Right lobe of liver (tissue), 6 donors: Measurements from ENCODE around the gene ANKRD44. TPM values are rescaled to one million over a fixed set of nuclear protein-coding genes. Genes with fewer than 3 reads are reported as not detected.

Source experiments
- ATAC-seq, 4 donors: fragments of 200-7000 bp; cut with Tn5 transposase; one replicate each; pipeline ENCODE4 v1.9.1; 2020; ENCODE audit warnings: mild to moderate bottlenecking in 4 of 4, moderate library complexity in 4 of 4
- DNase-seq, 3 donors: peaks; one replicate each; pipeline ENCODE4 v3.0.0-alpha.2; 2020
- H3K27ac ChIP-seq, 3 donors: fragments of 200-600 bp; one replicate each; pipeline ENCODE4 v1.8.0; 2022
- H3K27me3 ChIP-seq, 2 donors: fragments of 200-600 bp; one replicate each; pipeline ENCODE4 v1.8.0; 2022
- H3K36me3 ChIP-seq, 4 donors: fragments of 200-600 bp; sonication (generic) in 1 of 4; one replicate each; pipeline versions ENCODE4 v1.5.1 to v1.8.0; 2017 to 2022; ENCODE audit warnings: control low read depth in 1 of 4
- H3K4me1 ChIP-seq, 4 donors: fragments of 200-600 bp; sonication (generic) in 1 of 4; one replicate each; pipeline versions ENCODE4 v1.5.1 to v1.8.0; 2017 to 2022; ENCODE audit warnings: control low read depth in 1 of 4
- H3K4me3 ChIP-seq, 3 donors: fragments of 200-600 bp; one replicate each; pipeline ENCODE4 v1.8.0; 2022
- H3K9me3 ChIP-seq, 4 donors: fragments of 200-600 bp; sonication (generic) in 1 of 4; one replicate each; pipeline versions ENCODE4 v1.5.1 to v1.8.0; 2017 to 2022; ENCODE audit warnings: control low read depth in 1 of 4
- POLR2A ChIP-seq: fragments of 450-650 bp; IDR thresholded peaks from one replicate; pipeline ENCODE4 v1.6.1; 2017; ENCODE audit warnings: antibody characterized with exemption, mild to moderate bottlenecking
- WGBS: methylation state at CpG from one replicate; pipeline ENCODE4 v1.1.6; 2018; ENCODE audit warnings: low coverage, low lambda C conversion rate; ENCODE audit not compliant: insufficient coverage; ENCODE audit errors: missing lambda C conversion rate; 5-methylcytosine and 5-hydroxymethylcytosine counted together
- intact Hi-C, 2 donors: fragments of 100-400 bp; cut with DNase I; formaldehyde crosslinking; loops; one replicate each; pipeline versions ENCODE4 v1.11.2 to v1.14.1; 2022
- total RNA-seq, 6 experiments: library from RNA; depleted of rRNA in 2 of 6; stranded (reverse); fragments of >200 nt in 2 of 6; fragmentation: NEBNext Ultra II Directional in 3 of 6; extraction: Animal tissue kit (Norgen Biotek cat#: 25700) in 3 of 6; gene quantifications; one replicate each; pipeline versions ENCODE4 v1.1.0 to v1.2.4, GENCODE V29; 2016 to 2023
- TF ChIP-seq, protein P1 (sequence below), 4 donors: fragments of 200-600 bp in 3 of 4; fragments of 450-650 bp in 1 of 4; IDR thresholded peaks; one replicate each; pipeline versions ENCODE4 v1.5.1 to v1.8.0; 2016 to 2022; ENCODE audit warnings: antibody characterized with exemption in 4 of 4, mild to moderate bottlenecking in 2 of 4
- donor health status: DM: no; HTN: yes; CAD: no.
- donor health status: DM: no; HTN: no; CAD: no.
- donor health status: DM: no; HTN: no; CAD: no.
- donor health status: DM: no; HTN: yes; CAD: no.
- donor health status: DM: no; HTN: yes; CAD: no.

Gene ANKRD44
- total RNA-seq, 6 experiments from 2014 or later, result 7.9 to 19.5 (median 13.3) TPM

DNA sequence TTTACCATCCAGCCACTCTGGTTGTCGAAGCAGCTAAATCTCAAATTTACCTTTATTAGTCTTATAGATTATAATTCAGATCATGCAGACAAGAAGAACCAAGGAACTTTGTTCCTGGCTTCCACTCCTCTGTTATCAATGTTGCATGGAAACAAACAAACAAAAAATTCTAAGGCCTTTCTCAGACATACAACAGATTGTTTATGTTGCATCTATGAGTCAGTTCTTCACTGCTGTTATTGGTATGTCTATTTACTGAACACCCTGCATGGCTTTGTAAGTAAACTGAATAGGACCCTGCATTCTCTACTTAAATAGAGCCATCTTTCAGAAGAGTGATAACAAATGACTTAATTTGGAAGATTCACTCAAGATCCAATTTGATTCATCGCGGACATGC is 1.6 kb upstream of the ANKRD44 start:
- DNase-seq, result no peak
- TF ChIP-seq, protein P1, sequence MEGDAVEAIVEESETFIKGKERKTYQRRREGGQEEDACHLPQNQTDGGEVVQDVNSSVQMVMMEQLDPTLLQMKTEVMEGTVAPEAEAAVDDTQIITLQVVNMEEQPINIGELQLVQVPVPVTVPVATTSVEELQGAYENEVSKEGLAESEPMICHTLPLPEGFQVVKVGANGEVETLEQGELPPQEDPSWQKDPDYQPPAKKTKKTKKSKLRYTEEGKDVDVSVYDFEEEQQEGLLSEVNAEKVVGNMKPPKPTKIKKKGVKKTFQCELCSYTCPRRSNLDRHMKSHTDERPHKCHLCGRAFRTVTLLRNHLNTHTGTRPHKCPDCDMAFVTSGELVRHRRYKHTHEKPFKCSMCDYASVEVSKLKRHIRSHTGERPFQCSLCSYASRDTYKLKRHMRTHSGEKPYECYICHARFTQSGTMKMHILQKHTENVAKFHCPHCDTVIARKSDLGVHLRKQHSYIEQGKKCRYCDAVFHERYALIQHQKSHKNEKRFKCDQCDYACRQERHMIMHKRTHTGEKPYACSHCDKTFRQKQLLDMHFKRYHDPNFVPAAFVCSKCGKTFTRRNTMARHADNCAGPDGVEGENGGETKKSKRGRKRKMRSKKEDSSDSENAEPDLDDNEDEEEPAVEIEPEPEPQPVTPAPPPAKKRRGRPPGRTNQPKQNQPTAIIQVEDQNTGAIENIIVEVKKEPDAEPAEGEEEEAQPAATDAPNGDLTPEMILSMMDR (IDR thresholded peaks at IDR 0.05), result no peak
- Histone ChIP-seq H3K27ac (no peak overlapping the region), H3K4me3 (no peak overlapping the region), H3K27me3 (no peaks in the 10 kb centered on the region), H3K4me1 (peaks cover 0 to 8% (median 0%) of the 10 kb centered on the region in 4 donors), H3K9me3 (no peaks in the 10 kb centered on the region), H3K36me3 (no peaks in the 10 kb centered on the region)
- no peak for ATAC-seq
- WGBS, result 93% methylated on average over 1 of the region's 3 CpGs
- intact Hi-C loops, result loop anchor here (10.0 kb wide), 2 partner anchors 107 to 117 kb away; no protein-coding TSS in a partner anchor

DNA sequence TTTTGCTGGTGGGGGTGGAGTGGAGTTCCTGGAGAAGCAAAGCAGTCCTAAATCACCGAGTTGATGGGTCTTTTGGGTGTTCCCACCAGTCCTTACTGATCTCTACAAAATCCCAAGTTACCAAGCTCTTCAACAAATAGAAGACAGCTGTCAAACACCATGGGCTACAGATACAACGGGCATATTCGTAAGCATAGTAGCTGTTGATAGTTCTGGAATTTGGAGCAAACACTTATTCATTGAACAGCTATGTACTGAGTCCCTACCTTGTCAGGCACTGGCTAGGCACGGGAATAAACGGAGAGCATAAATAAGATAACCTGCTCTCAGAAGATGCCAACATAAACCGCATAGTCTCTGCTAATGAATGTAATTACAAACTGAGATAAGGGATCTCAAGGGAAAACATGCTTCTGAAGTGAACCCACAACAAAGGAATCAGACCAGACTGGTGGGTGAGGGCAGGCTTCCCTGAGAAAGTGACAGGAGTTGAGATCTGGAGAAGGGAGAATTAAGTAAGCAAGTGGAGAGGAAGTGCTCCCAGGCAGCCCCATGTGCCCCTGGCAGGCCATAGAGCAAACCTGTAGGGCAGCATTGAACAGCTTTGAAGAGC is 947 bp upstream of the ANKRD44 start:
- Histone ChIP-seq H3K4me1 (peaks cover 0 to 14% (median 0%) of the 10 kb centered on the region in 4 donors), H3K27ac (peak overlapping the region in 2 of 3 donors; percentile 56 to 94), H3K9me3 (no peaks in the 10 kb centered on the region), H3K27me3 (no peaks in the 10 kb centered on the region), H3K36me3 (no peaks in the 10 kb centered on the region), H3K4me3 (peak overlapping the region in 2 of 3 donors; percentile 46 to 67)
- no peak for TF ChIP-seq POLR2A
- TF ChIP-seq, protein P1 (IDR thresholded peaks at IDR 0.05), result no peak
- WGBS, result 50% methylated on average over 6 of the region's 6 CpGs
- intact Hi-C loops, result loop anchor here (10.0 kb wide), 2 partner anchors 107 to 117 kb away; no protein-coding TSS in a partner anchor
- DNase-seq (no peak), ATAC-seq (no peak)

DNA sequence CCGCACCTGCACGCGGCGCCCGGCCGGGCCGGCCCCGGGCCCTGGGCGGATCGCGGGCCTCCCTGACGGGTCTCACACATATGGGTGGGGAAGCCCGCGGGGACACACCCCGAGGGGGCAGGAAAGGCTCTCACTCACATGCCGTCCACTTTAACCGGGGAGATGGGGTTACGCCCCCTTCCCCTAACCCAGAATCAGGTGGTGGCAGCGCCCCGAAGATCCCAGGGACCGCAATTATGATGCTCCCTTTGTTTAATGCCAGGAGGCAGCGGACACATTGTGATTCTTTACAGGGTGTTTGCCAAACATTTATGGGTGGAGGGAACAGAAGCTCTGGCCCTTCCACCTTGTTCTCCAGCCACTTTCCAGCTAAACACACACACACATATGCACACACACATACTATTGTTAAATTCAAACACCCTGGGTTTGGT is 424 bp upstream of the ANKRD44 start:
- ATAC-seq, result no peak
- Histone ChIP-seq H3K27me3 (no peaks in the 10 kb centered on the region), H3K9me3 (no peaks in the 10 kb centered on the region), H3K36me3 (no peaks in the 10 kb centered on the region), H3K4me1 (peaks cover 0 to 20% (median 0%) of the 10 kb centered on the region in 4 donors), H3K27ac (peak overlapping the region; percentile 56 to 94 (median 79)), H3K4me3 (peak overlapping the region; percentile 46 to 67 (median 61))
- no peak for TF ChIP-seq POLR2A
- TF ChIP-seq, protein P1 (IDR thresholded peaks at IDR 0.05), result no peak
- no peak for DNase-seq
- WGBS, result 0% methylated on average over 17 of the region's 22 CpGs
- intact Hi-C loops, result loop anchor here (10.0 kb wide), 2 partner anchors 106 to 116 kb away; no protein-coding TSS in a partner anchor

DNA sequence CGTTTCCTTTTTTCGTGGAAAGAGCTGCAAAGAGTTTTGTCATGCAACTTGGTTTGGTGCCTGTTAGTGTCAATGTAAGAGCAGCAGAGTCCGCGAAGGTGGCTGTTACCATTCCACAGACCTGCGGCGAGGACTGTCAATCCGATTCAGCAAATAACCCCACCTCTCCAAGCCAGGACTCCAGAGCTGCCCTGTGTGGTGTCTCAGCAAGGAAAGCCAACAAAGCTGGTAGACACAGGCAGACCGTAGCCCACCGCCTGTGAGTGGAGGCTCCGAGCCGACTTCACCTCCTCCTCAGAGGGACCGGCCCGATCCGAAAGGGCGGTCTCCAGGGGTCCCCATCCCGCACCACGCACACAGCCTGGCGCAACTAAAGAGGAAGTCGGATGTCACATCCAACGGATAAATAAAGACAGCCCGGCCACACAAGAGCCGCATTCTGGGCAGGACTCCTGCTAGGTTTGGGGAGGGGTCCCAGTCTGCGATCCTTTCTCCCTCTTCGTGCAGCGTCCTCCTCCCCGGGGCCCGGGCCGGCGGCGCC is 819 bp downstream of the ANKRD44 start:
- H3K9me3 ChIP-seq, result no peaks in the 10 kb centered on the region
- intact Hi-C loops, result loop anchor here (10.0 kb wide), 2 partner anchors 105 to 115 kb away; no protein-coding TSS in a partner anchor
- no peaks in the 10 kb centered on the region for H3K27me3 ChIP-seq
- 38% methylated on average over 2 of the region's 30 CpGs for WGBS
- peak overlapping the region; percentile 47 to 94 (median 56) for H3K27ac ChIP-seq
- DNase-seq (peak; percentile 39 to 65 (median 55)), ATAC-seq (peak in 2 of 4 donors; percentile 19 to 20)
- H3K36me3 ChIP-seq, result no peaks in the 10 kb centered on the region
- TF ChIP-seq, protein P1 (IDR thresholded peaks at IDR 0.05), result no peak
- TF ChIP-seq POLR2A, result no peak
- H3K4me3 ChIP-seq, result peak overlapping the region; percentile 59 to 67 (median 61)
- H3K4me1 ChIP-seq, result peaks cover 0 to 24% (median 0%) of the 10 kb centered on the region in 4 donors
